ENCODE results near the gene ANKS3. TPM values are rescaled to one million over a fixed set of nuclear protein-coding genes. Genes with fewer than 3 reads are reported as not detected.

The ANKS3 gene
- total and polyA plus RNA-seq, 10 of the 15 experiments (the other 5 are each of a cell fraction or from before 2014, with no cell fraction given) = 0.29 to 14.2 (median 8.5) TPM

GRCh38 chr16:4766875-4767628 lies 33.0 kb upstream of the ANKS3 start, which contains the start of gene ZNF500 (continued):
- no peak for TF ChIP-seq ZBTB33 (IDR thresholded peaks at IDR 0.05)
- TF ChIP-seq FOXK2 (IDR thresholded peaks at IDR 0.05) = peak; percentile 46; the same call in 1 of the 2 replicates
- TF ChIP-seq SUPT20H (IDR thresholded peaks at IDR 0.05; ENCODE audit: borderline replicate concordance, control insufficient read depth, low read depth, low read length) = no peak
- peak; percentile 97 for TF ChIP-seq IKZF1 (conservative IDR thresholded peaks at IDR 0.05)
- TF ChIP-seq SMC3 (IDR thresholded peaks at IDR 0.05; ENCODE audit: borderline replicate concordance, low read length) = no peak
- TF ChIP-seq EED (IDR thresholded peaks at IDR 0.05; ENCODE audit: low read depth) = 0 out of 2 replicates have a peak, but pooled peaks have one; percentile 37
- TF ChIP-seq NFXL1 (IDR thresholded peaks at IDR 0.05; ENCODE audit: borderline replicate concordance) = no peak
- TF ChIP-seq RUNX3 (IDR thresholded peaks at IDR 0.05; ENCODE audit: low read length) = peak; percentile 98
- no peak for TF ChIP-seq CUX1 (IDR thresholded peaks at IDR 0.05; ENCODE audit: insufficient replicate concordance, low read depth, low read length)
- no peak for TF ChIP-seq ZBED1 (IDR thresholded peaks at IDR 0.05; ENCODE audit: borderline replicate concordance)
- TF ChIP-seq MEF2B (IDR thresholded peaks at IDR 0.05; ENCODE audit: partially characterized antibody, poor library complexity, severe bottlenecking) = peak; percentile 22
- no peak for TF ChIP-seq ASH2L (IDR thresholded peaks at IDR 0.05; ENCODE audit: borderline replicate concordance, low read depth)
- no peak for TF ChIP-seq PAX8 (IDR thresholded peaks at IDR 0.05)
- TF ChIP-seq POU2F2 (IDR thresholded peaks at IDR 0.05; ENCODE audit: borderline replicate concordance, low read depth, low read length) = peak; percentile 36; the same call in 1 of the 3 replicates
- TF ChIP-seq POLR2AphosphoS5 (IDR thresholded peaks at IDR 0.05; ENCODE audit: low read length) = peak; percentile 48; the same call in 1 of the 2 replicates
- TF ChIP-seq E2F8 (IDR thresholded peaks at IDR 0.05; ENCODE audit: low read depth, partially characterized antibody) = no peak
